K562 (cell line): ENCODE results near the gene HS3ST3B1.

Experiments used
- CAMTA2 ChIP-seq: fragments of 250-450 bp; sonication (Bioruptor Pico); conservative IDR thresholded peaks from 2 replicates; pipeline ENCODE4 v1.5.1; 2022
- NFRKB ChIP-seq: fragments of 450-650 bp; IDR thresholded peaks from 2 replicates; pipeline ENCODE4 v1.6.1; 2016; ENCODE audit warnings: low read depth
- TAF1 ChIP-seq: IDR thresholded peaks from 2 replicates; pipeline ENCODE4 v1.6.1; 2011; ENCODE audit warnings: mild to moderate bottlenecking, low read length, moderate library complexity; ENCODE audit not compliant: insufficient read depth, control insufficient read depth, severe bottlenecking; ENCODE audit errors: extremely low read depth
- ZNF561 ChIP-seq: fragments of 450-650 bp; formaldehyde crosslinking; conservative IDR thresholded peaks from 2 replicates; pipeline ENCODE4 v1.4.0; 2020; ENCODE audit warnings: mild to moderate bottlenecking, moderate library complexity
- TF ChIP-seq, protein P1 (sequence below): sonication (generic); formaldehyde crosslinking; IDR thresholded peaks from 2 replicates; pipeline ENCODE4 v1.8.0; 2022; ENCODE audit warnings: mild to moderate bottlenecking, missing genetic modification reagents
- TF ChIP-seq, protein P2 (sequence below), 3 experiments: IDR thresholded peaks in 2 of 3; conservative IDR thresholded peaks in 1 of 3; 2 replicates each; pipeline ENCODE4 v1.5.1; 2011 to 2012; ENCODE audit warnings: low read length in 3 of 3, mild to moderate bottlenecking in 3 of 3, control low read depth in 2 of 3, improper control_type of control experiment in 1 of 3, inconsistent platforms in 1 of 3, low read depth in 1 of 3, mixed read lengths in 1 of 3, moderate library complexity in 1 of 3; ENCODE audit not compliant: insufficient read depth in 2 of 3

DNA sequence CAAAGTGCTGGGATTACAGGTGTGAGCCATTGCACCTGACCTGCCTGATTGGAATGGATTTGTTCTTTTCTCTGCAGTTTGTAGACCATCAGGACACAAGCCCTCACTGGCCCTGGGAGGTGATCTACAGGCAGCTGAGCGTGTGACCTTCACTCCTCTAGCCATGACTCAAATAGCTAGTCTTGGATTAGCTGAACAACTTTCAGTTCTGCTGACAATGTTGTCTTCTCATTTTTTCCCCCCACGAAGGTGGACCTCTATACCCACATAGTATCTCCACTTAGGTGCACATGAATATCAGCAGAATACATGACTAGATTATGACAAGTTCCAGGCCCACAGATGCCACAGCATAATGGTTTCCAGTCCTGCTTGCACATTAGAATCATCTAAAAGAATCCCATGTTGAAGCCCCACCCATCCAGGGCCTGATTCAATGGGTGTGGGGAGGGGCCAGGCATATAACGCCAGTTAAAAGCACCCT is 36.8 kb downstream of the HS3ST3B1 start:
- TF ChIP-seq TAF1 (no peak), NFRKB (no peak), ZNF561 (CRISPR knock-in tag) (no peak), CAMTA2 (CRISPR knock-in tag) (no peak)
- TF ChIP-seq, protein P1, sequence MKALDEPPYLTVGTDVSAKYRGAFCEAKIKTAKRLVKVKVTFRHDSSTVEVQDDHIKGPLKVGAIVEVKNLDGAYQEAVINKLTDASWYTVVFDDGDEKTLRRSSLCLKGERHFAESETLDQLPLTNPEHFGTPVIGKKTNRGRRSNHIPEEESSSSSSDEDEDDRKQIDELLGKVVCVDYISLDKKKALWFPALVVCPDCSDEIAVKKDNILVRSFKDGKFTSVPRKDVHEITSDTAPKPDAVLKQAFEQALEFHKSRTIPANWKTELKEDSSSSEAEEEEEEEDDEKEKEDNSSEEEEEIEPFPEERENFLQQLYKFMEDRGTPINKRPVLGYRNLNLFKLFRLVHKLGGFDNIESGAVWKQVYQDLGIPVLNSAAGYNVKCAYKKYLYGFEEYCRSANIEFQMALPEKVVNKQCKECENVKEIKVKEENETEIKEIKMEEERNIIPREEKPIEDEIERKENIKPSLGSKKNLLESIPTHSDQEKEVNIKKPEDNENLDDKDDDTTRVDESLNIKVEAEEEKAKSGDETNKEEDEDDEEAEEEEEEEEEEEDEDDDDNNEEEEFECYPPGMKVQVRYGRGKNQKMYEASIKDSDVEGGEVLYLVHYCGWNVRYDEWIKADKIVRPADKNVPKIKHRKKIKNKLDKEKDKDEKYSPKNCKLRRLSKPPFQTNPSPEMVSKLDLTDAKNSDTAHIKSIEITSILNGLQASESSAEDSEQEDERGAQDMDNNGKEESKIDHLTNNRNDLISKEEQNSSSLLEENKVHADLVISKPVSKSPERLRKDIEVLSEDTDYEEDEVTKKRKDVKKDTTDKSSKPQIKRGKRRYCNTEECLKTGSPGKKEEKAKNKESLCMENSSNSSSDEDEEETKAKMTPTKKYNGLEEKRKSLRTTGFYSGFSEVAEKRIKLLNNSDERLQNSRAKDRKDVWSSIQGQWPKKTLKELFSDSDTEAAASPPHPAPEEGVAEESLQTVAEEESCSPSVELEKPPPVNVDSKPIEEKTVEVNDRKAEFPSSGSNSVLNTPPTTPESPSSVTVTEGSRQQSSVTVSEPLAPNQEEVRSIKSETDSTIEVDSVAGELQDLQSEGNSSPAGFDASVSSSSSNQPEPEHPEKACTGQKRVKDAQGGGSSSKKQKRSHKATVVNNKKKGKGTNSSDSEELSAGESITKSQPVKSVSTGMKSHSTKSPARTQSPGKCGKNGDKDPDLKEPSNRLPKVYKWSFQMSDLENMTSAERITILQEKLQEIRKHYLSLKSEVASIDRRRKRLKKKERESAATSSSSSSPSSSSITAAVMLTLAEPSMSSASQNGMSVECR (CRISPR knock-in tag), result no peak
- TF ChIP-seq, protein P2, sequence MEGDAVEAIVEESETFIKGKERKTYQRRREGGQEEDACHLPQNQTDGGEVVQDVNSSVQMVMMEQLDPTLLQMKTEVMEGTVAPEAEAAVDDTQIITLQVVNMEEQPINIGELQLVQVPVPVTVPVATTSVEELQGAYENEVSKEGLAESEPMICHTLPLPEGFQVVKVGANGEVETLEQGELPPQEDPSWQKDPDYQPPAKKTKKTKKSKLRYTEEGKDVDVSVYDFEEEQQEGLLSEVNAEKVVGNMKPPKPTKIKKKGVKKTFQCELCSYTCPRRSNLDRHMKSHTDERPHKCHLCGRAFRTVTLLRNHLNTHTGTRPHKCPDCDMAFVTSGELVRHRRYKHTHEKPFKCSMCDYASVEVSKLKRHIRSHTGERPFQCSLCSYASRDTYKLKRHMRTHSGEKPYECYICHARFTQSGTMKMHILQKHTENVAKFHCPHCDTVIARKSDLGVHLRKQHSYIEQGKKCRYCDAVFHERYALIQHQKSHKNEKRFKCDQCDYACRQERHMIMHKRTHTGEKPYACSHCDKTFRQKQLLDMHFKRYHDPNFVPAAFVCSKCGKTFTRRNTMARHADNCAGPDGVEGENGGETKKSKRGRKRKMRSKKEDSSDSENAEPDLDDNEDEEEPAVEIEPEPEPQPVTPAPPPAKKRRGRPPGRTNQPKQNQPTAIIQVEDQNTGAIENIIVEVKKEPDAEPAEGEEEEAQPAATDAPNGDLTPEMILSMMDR (IDR thresholded peaks at IDR 0.05 in 2 of 3, conservative IDR thresholded peaks at IDR 0.05 in 1 of 3; ENCODE audit: insufficient read depth in 2 of 3, low read depth in 1 of 3, low read length in 3 of 3), result no peak
